ENCODE measurements around the gene MMP25. TPM values are rescaled to one million over a fixed set of nuclear protein-coding genes. Genes with fewer than 3 reads are reported as not detected.

MMP25 gene
- total RNA-seq, 2 experiments from 2014 or later, result 0.63 to 5.6 TPM

- Histone ChIP-seq H3K4me2 (ENCODE audit: low read length) (no peak overlapping the region), H4K20me1 (ENCODE audit: insufficient read depth, low read length) (no peaks in the 10 kb centered on the region), H3K4me3 (ENCODE audit: low read depth, low read length, poor library complexity, severe bottlenecking) (no peak overlapping the region), H3K27ac (ENCODE audit: low read depth, low read length, poor library complexity, severe bottlenecking) (no peak overlapping the region), H3K36me3 (ENCODE audit: insufficient read depth, low read length) (no peaks in the 10 kb centered on the region), H2AFZ (ENCODE audit: low read length) (no peak overlapping the region), H3K4me1 (ENCODE audit: insufficient read depth, low read length, poor library complexity, severe bottlenecking) (peaks cover 23% of the 10 kb centered on the region), H3K9me3 (ENCODE audit: low read length) (no peaks in the 10 kb centered on the region), H3K79me2 (ENCODE audit: insufficient read depth, low read depth, low read length) (no peaks in the 10 kb centered on the region), H3K9me2 (ENCODE audit: insufficient read depth, low read length) (no peaks in the 10 kb centered on the region)
- ChIA-PET CTCF (ENCODE audit: unreplicated experiment) (no interaction called here), POLR2A (interaction anchor here (0.7 kb wide), 1 partner anchor 9 kb away, joined by 3 read pairs; no protein-coding TSS in a partner anchor)
- no peak for DNase-seq (ENCODE audit: low spot score)
- no TSS peak for BruUV-seq (replicated peaks)
- intact Hi-C loops (cut with micrococcal nuclease; ENCODE audit: unreplicated experiment), result no loop called here
- no peak for TF ChIP-seq CTCF (conservative IDR thresholded peaks at IDR 0.05; ENCODE audit: low read length)
- no peak for TF ChIP-seq EZH2phosphoT487 (IDR thresholded peaks at IDR 0.05; ENCODE audit: borderline replicate concordance, low read depth, low read length)
Measured at GRCh38 chr16:3047387-3047720, 993 bp downstream of the MMP25 start.

GRCh38 chr16:3049921-3050481 is 3.6 kb downstream of the MMP25 start:
- BruUV-seq (replicated peaks), result no TSS peak
- peaks cover 28% of the 10 kb centered on the region for H3K4me1 ChIP-seq (ENCODE audit: insufficient read depth, low read length, poor library complexity, severe bottlenecking)
- H3K36me3 ChIP-seq (ENCODE audit: insufficient read depth, low read length), result no peaks in the 10 kb centered on the region
- intact Hi-C loops (cut with micrococcal nuclease; ENCODE audit: unreplicated experiment), result no loop called here
- DNase-seq (ENCODE audit: low spot score), result no peak
- TF ChIP-seq EZH2phosphoT487 (IDR thresholded peaks at IDR 0.05; ENCODE audit: borderline replicate concordance, low read depth, low read length) (no peak), CTCF (conservative IDR thresholded peaks at IDR 0.05; ENCODE audit: low read length) (no peak)
- POLR2A ChIA-PET, result interaction anchor here (1.1 kb wide), 1 partner anchor 18 kb away, joined by 3 read pairs; no protein-coding TSS in a partner anchor
- H3K27ac ChIP-seq (ENCODE audit: low read depth, low read length, poor library complexity, severe bottlenecking), result no peak overlapping the region
- H3K9me3 ChIP-seq (ENCODE audit: low read length), result no peaks in the 10 kb centered on the region
- no peaks in the 10 kb centered on the region for H3K9me2 ChIP-seq (ENCODE audit: insufficient read depth, low read length)
- no peaks in the 10 kb centered on the region for H4K20me1 ChIP-seq (ENCODE audit: insufficient read depth, low read length)
- no peak overlapping the region for H3K4me2 ChIP-seq (ENCODE audit: low read length)
- H3K79me2 ChIP-seq (ENCODE audit: insufficient read depth, low read depth, low read length), result no peaks in the 10 kb centered on the region
- no peak overlapping the region for H2AFZ ChIP-seq (ENCODE audit: low read length)
- CTCF ChIA-PET (ENCODE audit: unreplicated experiment), result no interaction called here
- no peak overlapping the region for H3K4me3 ChIP-seq (ENCODE audit: low read depth, low read length, poor library complexity, severe bottlenecking)

- no peaks in the 10 kb centered on the region for H3K9me3 ChIP-seq (ENCODE audit: low read length)
- H4K20me1 ChIP-seq (ENCODE audit: insufficient read depth, low read length), result no peaks in the 10 kb centered on the region
- TF ChIP-seq EZH2phosphoT487 (IDR thresholded peaks at IDR 0.05; ENCODE audit: borderline replicate concordance, low read depth, low read length) (no peak), CTCF (conservative IDR thresholded peaks at IDR 0.05; ENCODE audit: low read length) (no peak)
- no TSS peak for BruUV-seq (replicated peaks)
- no peak for DNase-seq (ENCODE audit: low spot score)
- 0 out of 2 replicates have a peak overlapping the region, but pooled peaks have one; percentile 9 for H3K4me2 ChIP-seq (ENCODE audit: low read length)
- no peaks in the 10 kb centered on the region for H3K79me2 ChIP-seq (ENCODE audit: insufficient read depth, low read depth, low read length)
- H3K36me3 ChIP-seq (ENCODE audit: insufficient read depth, low read length), result no peaks in the 10 kb centered on the region
- H3K27ac ChIP-seq (ENCODE audit: low read depth, low read length, poor library complexity, severe bottlenecking), result no peak overlapping the region
- H2AFZ ChIP-seq (ENCODE audit: low read length), result no peak overlapping the region
- intact Hi-C loops (cut with micrococcal nuclease; ENCODE audit: unreplicated experiment), result no loop called here
- no peak overlapping the region for H3K4me3 ChIP-seq (ENCODE audit: low read depth, low read length, poor library complexity, severe bottlenecking)
- ChIA-PET POLR2A (interaction anchor here (1.1 kb wide), 1 partner anchor 19 kb away, joined by 3 read pairs; no protein-coding TSS in a partner anchor), CTCF (ENCODE audit: unreplicated experiment) (no interaction called here)
- H3K9me2 ChIP-seq (ENCODE audit: insufficient read depth, low read length), result no peaks in the 10 kb centered on the region
- peaks cover 33% of the 10 kb centered on the region for H3K4me1 ChIP-seq (ENCODE audit: insufficient read depth, low read length, poor library complexity, severe bottlenecking)
Measured at GRCh38 chr16:3050487-3050886, 4.1 kb downstream of the MMP25 start.

Data from OCI-LY7 (cell line).